Heart right ventricle (tissue), 16 donors: ENCODE data around the gene MRI1. TPM values are rescaled to one million over a fixed set of nuclear protein-coding genes. Genes with fewer than 3 reads are reported as not detected.

Experiments used
- ATAC-seq, 8 donors: fragments of 200-7000 bp; cut with Tn5 transposase; one replicate each; pipeline ENCODE4 v1.9.1; 2020; ENCODE audit warnings: mild to moderate bottlenecking in 8 of 8, moderate library complexity in 8 of 8, moderate number of reproducible peaks in 1 of 8
- DNase-seq, 2 donors: peaks; one replicate each; pipeline ENCODE4 v3.0.0-alpha.2; 2020
- H3K27ac ChIP-seq, 10 donors: fragments of 200-600 bp; sonication (generic) in 2 of 10; one replicate each; pipeline versions ENCODE4 v1.5.0 to v1.8.0; 2020 to 2022; ENCODE audit warnings: mild to moderate bottlenecking in 3 of 10
- H3K27me3 ChIP-seq, 7 donors: fragments of 200-600 bp; one replicate each; pipeline ENCODE4 v1.8.0; 2021 to 2022; ENCODE audit warnings: mild to moderate bottlenecking in 2 of 7
- H3K36me3 ChIP-seq, 9 donors: fragments of 200-600 bp; sonication (generic) in 1 of 9; one replicate each; pipeline versions ENCODE4 v1.5.0 to v1.8.0; 2020 to 2022; ENCODE audit warnings: mild to moderate bottlenecking in 2 of 9
- H3K4me1 ChIP-seq, 9 donors: fragments of 200-600 bp; sonication (generic) in 1 of 9; one replicate each; pipeline versions ENCODE4 v1.5.0 to v1.8.0; 2020 to 2022; ENCODE audit warnings: mild to moderate bottlenecking in 4 of 9
- H3K4me3 ChIP-seq, 10 donors: fragments of 200-600 bp; sonication (generic) in 2 of 10; one replicate each; pipeline versions ENCODE4 v1.5.0 to v1.8.0; 2020 to 2022; ENCODE audit warnings: mild to moderate bottlenecking in 7 of 10, moderate library complexity in 2 of 10
- H3K9me3 ChIP-seq, 11 donors: fragments of 200-600 bp in 10 of 11; sonication (generic) in 2 of 11; one replicate each; pipeline versions ENCODE4 v1.5.0 to v1.8.0; 2013 to 2022; ENCODE audit warnings: mild to moderate bottlenecking in 2 of 11, control low read depth in 1 of 11, moderate library complexity in 1 of 11
- CTCF ChIP-seq, 9 donors: fragments of 200-600 bp; sonication (generic) in 2 of 9; IDR thresholded peaks; one replicate each; pipeline versions ENCODE4 v1.5.0 to v1.8.0; 2021 to 2022; ENCODE audit warnings: antibody characterized with exemption in 9 of 9, mild to moderate bottlenecking in 5 of 9, moderate library complexity in 1 of 9
- whole genome bisulfite sequencing, 2 donors: extraction: QIAGEN DNeasy Blood & Tissue Kit; methylation state at CpG; one replicate each; pipeline ENCODE4 v1.1.7; 2013; ENCODE audit warnings: inconsistent platforms in 1 of 2; 5-methylcytosine and 5-hydroxymethylcytosine counted together
- intact Hi-C, 10 donors: fragments of 100-400 bp; cut with DNase I; formaldehyde crosslinking; loops; one replicate each; pipeline versions ENCODE4 v1.11.1 to v1.14.2; 2022
- polyA plus RNA-seq, 2 donors: library from polyadenylated mRNA; stranded (reverse); fragments of 200-250 nt; gene quantifications; one replicate each; pipeline ENCODE4 v1.2.3, GENCODE V29; 2013
- total RNA-seq, 10 donors: library from RNA; stranded (reverse); fragmentation: NEBNext Ultra II Directional in 3 of 10; extraction: Animal tissue kit (Norgen Biotek cat#: 25700) in 3 of 10; gene quantifications; one replicate each; pipeline versions ENCODE4 v1.2.1 to v1.2.4, GENCODE V29; 2021 to 2023
- donor health status: Arrhythmogenic right ventricular cardiomyopathy.
- donor health status: ischemic (EF 13 %, LVEDD 7.1; RV severe dilation, severe dysfunction).
- donor health status: healthy with polysubstance abuse.
- donor health status: DM: no; HTN: yes; CAD: no.
- donor health status: DM: no; HTN: no; CAD: no.
- donor health status: ischemic (EF 25% LVEDD 6.9; RV normal size, moderate dysfunction).
- donor health status: ischemic (EF 25% LVEDD 5.7; RV mildly dilated, moderate dysfunction).
- donor health status: healthy.
- donor health status: DM: yes; HTN: yes; CAD: no.
- donor health status: Ischemic cardiomyopathy.
- donor health status: ischemic (EF 35%, LVEDD 5.7; RV mildly dilated, moderate dysfunction).
- donor health status: nonischemic (EF 11% LVEDD 7.7; RV severe dilation, severe dysfunction).
- donor health status: DM: yes; HTN: yes; CAD: no.
- donor health status: PGD.
- donor health status: ischemic (EF 29% LVEDD 5.4; RV normal size, mild dysfunction).
- donor health status: nonischemic (EF 23%, LVEDD 6.1; RV moderate dilation, normal function).

MRI1 gene
- total and polyA plus RNA-seq, 12 donors, result 9.9 to 18.7 (median 13.0) TPM

GRCh38 chr19:13808856-13809255 lies 44.5 kb downstream of the MRI1 start:
- no peak for TF ChIP-seq CTCF (IDR thresholded peaks at IDR 0.05)
- Histone ChIP-seq H3K4me3 (no peak overlapping the region), H3K27ac (no peak overlapping the region), H3K9me3 (no peaks in the 10 kb centered on the region), H3K36me3 (peaks cover 0 to 80% (median 11%) of the 10 kb centered on the region in 9 donors), H3K4me1 (peaks cover 0 to 3% (median 0%) of the 10 kb centered on the region in 9 donors), H3K27me3 (no peaks in the 10 kb centered on the region)
- 95 to 97% methylated on average over 34 of the region's 34 CpGs for WGBS, 2 donors
- peak in 1 of 8 donors; percentile 28 for ATAC-seq
- intact Hi-C loops, result no loop called here
- DNase-seq, result no peak

GRCh38 chr19:13812544-13812943 lies 48.2 kb downstream of the MRI1 start:
- no peaks in the 10 kb centered on the region for H3K9me3 ChIP-seq
- no peak overlapping the region for H3K4me3 ChIP-seq
- ATAC-seq (no peak), DNase-seq (no peak)
- H3K27ac ChIP-seq, result no peak overlapping the region
- H3K27me3 ChIP-seq, result no peaks in the 10 kb centered on the region
- intact Hi-C loops, result no loop called here
- H3K4me1 ChIP-seq, result peaks cover 0 to 1% (median 0%) of the 10 kb centered on the region in 9 donors
- WGBS, 2 donors, result 94 to 96% methylated on average over 11 of the region's 11 CpGs
- peaks cover 0 to 91% (median 11%) of the 10 kb centered on the region in 9 donors for H3K36me3 ChIP-seq
- TF ChIP-seq CTCF (IDR thresholded peaks at IDR 0.05), result no peak

GRCh38 chr19:13813147-13813546 lies 48.8 kb downstream of the MRI1 start:
- DNase-seq, result no peak
- peaks cover 0 to 88% (median 11%) of the 10 kb centered on the region in 9 donors for H3K36me3 ChIP-seq
- 94 to 98% methylated on average over 2 of the region's 2 CpGs for WGBS, 2 donors

GRCh38 chr19:13814550-13814949 lies 50.2 kb downstream of the MRI1 start:
- H3K27ac ChIP-seq, result no peak overlapping the region
- 95 to 96% methylated on average over 21 of the region's 21 CpGs for WGBS, 2 donors
- intact Hi-C loops, result no loop called here
- peaks cover 0 to 80% (median 4%) of the 10 kb centered on the region in 9 donors for H3K36me3 ChIP-seq
- TF ChIP-seq CTCF (IDR thresholded peaks at IDR 0.05), result no peak
- H3K9me3 ChIP-seq, result no peaks in the 10 kb centered on the region
- H3K4me3 ChIP-seq, result no peak overlapping the region
- no peak for ATAC-seq
- peaks cover 0 to 9% (median 0%) of the 10 kb centered on the region in 9 donors for H3K4me1 ChIP-seq
- no peaks in the 10 kb centered on the region for H3K27me3 ChIP-seq
- DNase-seq, result no peak

More at GRCh38 chr19:13813147-13813546, 48.8 kb downstream of the MRI1 start:
- Histone ChIP-seq H3K27me3 (no peaks in the 10 kb centered on the region), H3K4me1 (peaks cover 0 to 7% (median 0%) of the 10 kb centered on the region in 9 donors), H3K27ac (no peak overlapping the region), H3K9me3 (no peaks in the 10 kb centered on the region), H3K4me3 (no peak overlapping the region)
- ATAC-seq, result no peak
- TF ChIP-seq CTCF (IDR thresholded peaks at IDR 0.05), result no peak
- intact Hi-C loops, result no loop called here
